Forelimb muscle (tissue), 1 donor: ENCODE measurements around the gene MERTK. TPM values are rescaled to one million over a fixed set of nuclear protein-coding genes. Genes with fewer than 3 reads are reported as not detected.
"Not testable (repeated sequence)": the region's sequence is repeated elsewhere in the genome, so short reads cannot be mapped to it uniquely, and the experiment has no call there.

Experiments
- DNase-seq: peaks from one replicate; pipeline ENCODE4 v3.0.0-alpha.2; 2013; ENCODE audit warnings: low read depth
- polyA plus RNA-seq: library from polyadenylated mRNA; unstranded; fragments of 120-200 nt; gene quantifications from one replicate; pipeline ENCODE4 v1.2.1, GENCODE V29; 2013; ENCODE audit not compliant: insufficient read length

MERTK gene
- polyA plus RNA-seq, 1 donor = 4.0 TPM

GRCh38 chr2:111945444-111946293 lies 47.3 kb downstream of the MERTK start:
- no peak for DNase-seq

GRCh38 chr2:111946294-111947114 lies 48.1 kb downstream of the MERTK start:
- DNase-seq = no peak

- no peak for DNase-seq
These were observed 48.8 kb downstream of the MERTK start for GRCh38 chr2:111947219-111947618.

GRCh38 chr2:111948832-111949231 lies 50.4 kb downstream of the MERTK start:
- no peak for DNase-seq

- no peak for DNase-seq
These were observed 51.8 kb downstream of the MERTK start for GRCh38 chr2:111950236-111950635.

- no peak for DNase-seq
These were observed 53.1 kb downstream of the MERTK start for GRCh38 chr2:111951486-111951885.

- DNase-seq = no peak
These were observed 54.6 kb downstream of the MERTK start for GRCh38 chr2:111952871-111953452.

- no peak for DNase-seq
These were observed 56.4 kb downstream of the MERTK start for GRCh38 chr2:111954602-111955332.

- no peak for DNase-seq
These were observed 59.5 kb downstream of the MERTK start for GRCh38 chr2:111957872-111958354.

- no peak for DNase-seq
These were observed 60.5 kb downstream of the MERTK start for GRCh38 chr2:111958901-111959300.

- no peak for DNase-seq
These were observed 63.3 kb downstream of the MERTK start for GRCh38 chr2:111961663-111962062.

- DNase-seq = not testable (repeated sequence)
These were observed 64.7 kb downstream of the MERTK start for GRCh38 chr2:111963086-111963485.

- not testable (repeated sequence) for DNase-seq
These were observed 65.1 kb downstream of the MERTK start for GRCh38 chr2:111963508-111963907.

GRCh38 chr2:111965062-111965461 lies 66.7 kb downstream of the MERTK start:
- DNase-seq = no peak

- DNase-seq = no peak
These were observed 67.8 kb downstream of the MERTK start for GRCh38 chr2:111966241-111966640.

GRCh38 chr2:111967018-111967417 lies 68.6 kb downstream of the MERTK start:
- DNase-seq = no peak

- no peak for DNase-seq
These were observed 72.0 kb downstream of the MERTK start for GRCh38 chr2:111970453-111970852.

GRCh38 chr2:111972955-111973565 lies 74.7 kb downstream of the MERTK start:
- DNase-seq = no peak

GRCh38 chr2:111973701-111974100 lies 75.3 kb downstream of the MERTK start:
- no peak for DNase-seq

GRCh38 chr2:111975053-111975552 lies 76.7 kb downstream of the MERTK start:
- DNase-seq = no peak

- no peak for DNase-seq
These were observed 77.4 kb downstream of the MERTK start for GRCh38 chr2:111975819-111976218.
